ENCODE measurements around the gene LRRC70.
"Not testable (repeated sequence)": the region's sequence is repeated elsewhere in the genome, so short reads cannot be mapped to it uniquely, and the experiment has no call there.

The LRRC70 gene

GRCh38 chr5:62562867-62563266 is 15.8 kb upstream of the LRRC70 start:
- H3K27ac ChIP-seq = no peak overlapping the region
- H3K4me3 ChIP-seq (ENCODE audit: low read depth, low read length) = no peak overlapping the region
- no peaks in the 10 kb centered on the region for H3K9me3 ChIP-seq (ENCODE audit: control insufficient read depth, low read length)
- H3K4me1 ChIP-seq = no peaks in the 10 kb centered on the region
- H2AFZ ChIP-seq = no peak overlapping the region
- no peaks in the 10 kb centered on the region for H3K36me3 ChIP-seq (ENCODE audit: control insufficient read depth, insufficient read depth, low read length)
- H3K27me3 ChIP-seq (ENCODE audit: control insufficient read depth, insufficient read depth, low read length) = no peaks in the 10 kb centered on the region
- peaks cover 2% of the 10 kb centered on the region for H3K79me2 ChIP-seq
- no peak for TF ChIP-seq CTCF (IDR thresholded peaks at IDR 0.05)
- no peak overlapping the region for H3K9ac ChIP-seq
- H3K4me2 ChIP-seq (ENCODE audit: low read length) = no peak overlapping the region

- Histone ChIP-seq H3K4me2 (ENCODE audit: low read length) (no peak overlapping the region), H2AFZ (no peak overlapping the region), H3K9me3 (ENCODE audit: control insufficient read depth, low read length) (no peaks in the 10 kb centered on the region), H3K4me3 (ENCODE audit: low read depth, low read length) (no peak overlapping the region), H3K79me2 (peaks cover 3% of the 10 kb centered on the region), H3K27ac (no peak overlapping the region), H3K27me3 (ENCODE audit: control insufficient read depth, insufficient read depth, low read length) (no peaks in the 10 kb centered on the region), H3K36me3 (ENCODE audit: control insufficient read depth, insufficient read depth, low read length) (no peaks in the 10 kb centered on the region), H3K9ac (no peak overlapping the region), H3K4me1 (no peaks in the 10 kb centered on the region)
- no peak for TF ChIP-seq CTCF (IDR thresholded peaks at IDR 0.05)
Measured at GRCh38 chr5:62564101-62564500, 14.5 kb upstream of the LRRC70 start.

GRCh38 chr5:62565740-62566139 is 12.9 kb upstream of the LRRC70 start:
- H2AFZ ChIP-seq; H3K4me3 ChIP-seq (ENCODE audit: low read depth, low read length); H3K9me3 ChIP-seq (ENCODE audit: control insufficient read depth, low read length); H3K4me2 ChIP-seq (ENCODE audit: low read length); H3K27ac ChIP-seq; H3K4me1 ChIP-seq; H3K27me3 ChIP-seq (ENCODE audit: control insufficient read depth, insufficient read depth, low read length); H3K9ac ChIP-seq; H3K36me3 ChIP-seq (ENCODE audit: control insufficient read depth, insufficient read depth, low read length); H3K79me2 ChIP-seq: not testable (repeated sequence)

- H3K79me2 ChIP-seq = peaks cover 3% of the 10 kb centered on the region
- TF ChIP-seq CTCF (IDR thresholded peaks at IDR 0.05) = no peak
- H3K9ac ChIP-seq = no peak overlapping the region
- H3K27me3 ChIP-seq (ENCODE audit: control insufficient read depth, insufficient read depth, low read length) = no peaks in the 10 kb centered on the region
- H3K4me1 ChIP-seq = no peaks in the 10 kb centered on the region
- H3K4me2 ChIP-seq (ENCODE audit: low read length) = no peak overlapping the region
- no peak overlapping the region for H3K27ac ChIP-seq
- H3K4me3 ChIP-seq (ENCODE audit: low read depth, low read length) = no peak overlapping the region
- H3K36me3 ChIP-seq (ENCODE audit: control insufficient read depth, insufficient read depth, low read length) = no peaks in the 10 kb centered on the region
- H2AFZ ChIP-seq = no peak overlapping the region
- H3K9me3 ChIP-seq (ENCODE audit: control insufficient read depth, low read length) = no peaks in the 10 kb centered on the region
Measured at GRCh38 chr5:62568143-62568542, 10.5 kb upstream of the LRRC70 start.

- Histone ChIP-seq H3K36me3 (ENCODE audit: control insufficient read depth, insufficient read depth, low read length) (no peaks in the 10 kb centered on the region), H3K27me3 (ENCODE audit: control insufficient read depth, insufficient read depth, low read length) (no peaks in the 10 kb centered on the region), H3K79me2 (peaks cover 3% of the 10 kb centered on the region), H3K4me1 (no peaks in the 10 kb centered on the region), H3K4me3 (ENCODE audit: low read depth, low read length) (no peak overlapping the region), H3K9ac (no peak overlapping the region), H2AFZ (no peak overlapping the region), H3K9me3 (ENCODE audit: control insufficient read depth, low read length) (no peaks in the 10 kb centered on the region), H3K4me2 (ENCODE audit: low read length) (no peak overlapping the region), H3K27ac (no peak overlapping the region)
- TF ChIP-seq CTCF (IDR thresholded peaks at IDR 0.05) = no peak
Measured at GRCh38 chr5:62568800-62569432, 9.7 kb upstream of the LRRC70 start.

Data from parathyroid adenoma (tissue), 2 donors.